ENCODE measurements around the gene PRR3. TPM values are rescaled to one million over a fixed set of nuclear protein-coding genes. Genes with fewer than 3 reads are reported as not detected.

PRR3 gene
- total RNA-seq, 4 donors from 2014 or later: 0.75 to 1.6 (median 1.3) TPM

- no peak overlapping the region for H3K4me3 ChIP-seq
- peaks cover 12 to 88% of the 10 kb centered on the region in 2 donors for H3K36me3 ChIP-seq
- H3K4me1 ChIP-seq: no peaks in the 10 kb centered on the region
- H3K9me3 ChIP-seq: no peaks in the 10 kb centered on the region
- DNase-seq (no peak), ATAC-seq (no peak)
- intact Hi-C loops (cut with DNase I; ENCODE audit: low total_unique reads): no loop called here
- no peaks in the 10 kb centered on the region for H3K27me3 ChIP-seq
- no peak for TF ChIP-seq CTCF (IDR thresholded peaks at IDR 0.05 in 4 of 5, conservative IDR thresholded peaks at IDR 0.05 in 1 of 5)
- no peak for TF ChIP-seq POLR2A (IDR thresholded peaks at IDR 0.05)
- in situ Hi-C loops (cut with MboI; ENCODE audit: low sequenced_read_pairs in 4 of 4): loop anchor here in 1 of 4 donors (25.0 kb wide), 1 partner anchor 1583 kb away; the partner anchor contains the start of genes AGER, AGPAT1, GPSM3 and PBX2
- H3K27ac ChIP-seq: no peak overlapping the region
Observed at GRCh38 chr6:30603961-30604360, 46.9 kb downstream of the PRR3 start.

GRCh38 chr6:30610065-30610464, 53.0 kb downstream of the PRR3 start:
- Histone ChIP-seq H3K27me3 (no peaks in the 10 kb centered on the region), H3K9me3 (no peaks in the 10 kb centered on the region), H3K4me3 (no peak overlapping the region), H3K4me1 (peaks cover 40 to 46% of the 10 kb centered on the region in 2 donors), H3K27ac (peak overlapping the region in 2 of 4 donors; percentile 97 to 99), H3K36me3 (peaks cover 7 to 47% of the 10 kb centered on the region in 2 donors)
- in situ Hi-C loops (cut with MboI; ENCODE audit: low sequenced_read_pairs in 4 of 4): loop anchor here in 1 of 4 donors (25.0 kb wide), 1 partner anchor 1577 kb away; the partner anchor contains the start of genes AGER, AGPAT1, GPSM3 and PBX2
- ATAC-seq: no peak
- DNase-seq: no peak
- no peak for TF ChIP-seq CTCF (IDR thresholded peaks at IDR 0.05 in 4 of 5, conservative IDR thresholded peaks at IDR 0.05 in 1 of 5)
- TF ChIP-seq POLR2A (IDR thresholded peaks at IDR 0.05): no peak
- intact Hi-C loops (cut with DNase I; ENCODE audit: low total_unique reads): loop anchor here (2.0 to 10.0 kb wide), 5 partner anchors 15 to 1215 kb away; partner anchors contain the start of genes HLA-E, HSPA1B and PRRC2A

GRCh38 chr6:30611150-30611855, 54.2 kb downstream of the PRR3 start:
- intact Hi-C loops (cut with DNase I; ENCODE audit: low total_unique reads): loop anchor here (2.0 to 10.0 kb wide), 5 partner anchors 17 to 1213 kb away; partner anchors contain the start of genes HLA-E, HSPA1B and PRRC2A
- H3K27ac ChIP-seq: peak overlapping the region in 3 of 4 donors; percentile 3 to 99 (median 97)

GRCh38 chr6:30611856-30612194, 54.7 kb downstream of the PRR3 start:
- Histone ChIP-seq H3K9me3 (no peaks in the 10 kb centered on the region), H3K27me3 (no peaks in the 10 kb centered on the region), H3K36me3 (peaks cover 3 to 43% of the 10 kb centered on the region in 2 donors), H3K27ac (peak overlapping the region; percentile 95 to 99 (median 98)), H3K4me3 (no peak overlapping the region), H3K4me1 (peaks cover 40 to 46% of the 10 kb centered on the region in 2 donors)
- TF ChIP-seq POLR2A (IDR thresholded peaks at IDR 0.05): no peak
- TF ChIP-seq CTCF (IDR thresholded peaks at IDR 0.05 in 4 of 5, conservative IDR thresholded peaks at IDR 0.05 in 1 of 5): no peak
- no peak for ATAC-seq
- intact Hi-C loops (cut with DNase I; ENCODE audit: low total_unique reads) (loop anchor here (2.0 to 10.0 kb wide), 5 partner anchors 17 to 1213 kb away; partner anchors contain the start of genes HLA-E, HSPA1B and PRRC2A), in situ Hi-C loops (cut with MboI; ENCODE audit: low sequenced_read_pairs in 4 of 4) (loop anchor here in 1 of 4 donors (25.0 kb wide), 1 partner anchor 1575 kb away; the partner anchor contains the start of genes AGER, AGPAT1, GPSM3 and PBX2)
- DNase-seq: no peak

More at GRCh38 chr6:30611150-30611855, 54.2 kb downstream of the PRR3 start:
- TF ChIP-seq POLR2A (IDR thresholded peaks at IDR 0.05): no peak
- no peak for TF ChIP-seq CTCF (IDR thresholded peaks at IDR 0.05 in 4 of 5, conservative IDR thresholded peaks at IDR 0.05 in 1 of 5)
- Histone ChIP-seq H3K9me3 (no peaks in the 10 kb centered on the region), H3K4me1 (peaks cover 40 to 46% of the 10 kb centered on the region in 2 donors), H3K27me3 (no peaks in the 10 kb centered on the region), H3K4me3 (no peak overlapping the region), H3K36me3 (peaks cover 3 to 43% of the 10 kb centered on the region in 2 donors)
- DNase-seq: no peak
- in situ Hi-C loops (cut with MboI; ENCODE audit: low sequenced_read_pairs in 4 of 4): loop anchor here in 1 of 4 donors (25.0 kb wide), 1 partner anchor 1576 kb away; the partner anchor contains the start of genes AGER, AGPAT1, GPSM3 and PBX2
- no peak for ATAC-seq

All from gastrocnemius medialis (tissue), 4 donors.